ENCODE data around the gene TNRC18. TPM values are rescaled to one million over a fixed set of nuclear protein-coding genes. Genes with fewer than 3 reads are reported as not detected.

Gene TNRC18
- total and polyA plus RNA-seq, 2 donors (not counting 3 experiments of a cell fraction or from before 2014, with no cell fraction given) = 14.8 to 64.6 TPM

GRCh38 chr7:5352440-5353010, 71.1 kb downstream of the TNRC18 start:
- no peak overlapping the region for H3K4me3 ChIP-seq (replicated peaks in 1 of 3; ENCODE audit: insufficient read depth in 1 of 3, low read depth in 1 of 3, low read length in 3 of 3)
- H3K9me3 ChIP-seq (replicated peaks; ENCODE audit: control insufficient read depth, insufficient read depth, low read length) = no peaks in the 10 kb centered on the region
- H3K36me3 ChIP-seq (ENCODE audit: control insufficient read depth in 2 of 2, extremely low read depth in 1 of 2, insufficient read depth in 2 of 2, low read length in 2 of 2) = peaks cover 0 to 39% of the 10 kb centered on the region in 2 experiments
- no peak overlapping the region for H3K4me2 ChIP-seq (ENCODE audit: insufficient read depth, low read length)
- DNase-seq (ENCODE audit: low read depth, low spot score) (no peak), FAIRE-seq (no peak)
- H2AFZ ChIP-seq (ENCODE audit: low read depth, low read length) = no peak overlapping the region
- no peaks in the 10 kb centered on the region for H3K27me3 ChIP-seq (ENCODE audit: control insufficient read depth in 2 of 2, insufficient read depth in 2 of 2, low read length in 2 of 2)
- ChIA-PET POLR2A (no interaction called here), CTCF (no interaction called here)
- H4K20me1 ChIP-seq (replicated peaks; ENCODE audit: control insufficient read depth, extremely low read depth, insufficient read depth, low read length) = no peaks in the 10 kb centered on the region
- peaks cover 12% of the 10 kb centered on the region for H3K79me2 ChIP-seq (ENCODE audit: control insufficient read depth, insufficient read depth, low read length)
- no peaks in the 10 kb centered on the region for H3K9me1 ChIP-seq (replicated peaks; ENCODE audit: control insufficient read depth, extremely low read depth, insufficient read depth, low read length)
- H3K4me1 ChIP-seq (ENCODE audit: control insufficient read depth, extremely low read depth, insufficient read depth, low read length) = no peaks in the 10 kb centered on the region
- no TSS peak for BruUV-seq (replicated peaks)
- no peak overlapping the region for H3K9ac ChIP-seq (replicated peaks; ENCODE audit: extremely low read depth, insufficient read depth, low read length)
- TF ChIP-seq CTCF (IDR thresholded peaks at IDR 0.05; ENCODE audit: extremely low read depth in 1 of 2, insufficient read depth in 1 of 2, low read depth in 1 of 2, low read length in 2 of 2) (no peak), FOS (IDR thresholded peaks at IDR 0.05; ENCODE audit: borderline replicate concordance, insufficient read depth, low read length) (no peak), MAX (IDR thresholded peaks at IDR 0.05; ENCODE audit: insufficient read depth, insufficient read length) (no peak), POLR2AphosphoS5 (IDR thresholded peaks at IDR 0.05; ENCODE audit: insufficient read depth, low read depth, low read length) (no peak)
- H3K27ac ChIP-seq (ENCODE audit: insufficient read depth, low read depth, low read length) = no peak overlapping the region
- intact Hi-C loops (cut with micrococcal nuclease) (no loop called here), dilution Hi-C loops (cut with MboI; ENCODE audit: extremely low pct_ligation_motif_present, low sequenced_read_pairs) (no loop called here)
